Ovary (tissue), 3 donors: Measurements from ENCODE around the gene UGT1A10.

ENCODE experiments used
- POLR2A ChIP-seq: fragments of 450-650 bp; IDR thresholded peaks from one replicate; pipeline ENCODE4 v1.6.1; 2017; ENCODE audit warnings: antibody characterized with exemption, mild to moderate bottlenecking, moderate library complexity
- TF ChIP-seq, protein P1 (sequence below), 3 donors: fragments of 450-650 bp in 2 of 3; fragments of 200-600 bp in 1 of 3; IDR thresholded peaks; one replicate each; pipeline versions ENCODE4 v1.5.1 to v1.8.0; 2016 to 2022; ENCODE audit warnings: antibody characterized with exemption in 3 of 3, mild to moderate bottlenecking in 1 of 3
- donor health status: DM: no; HTN: no; CAD: no.

DNA sequence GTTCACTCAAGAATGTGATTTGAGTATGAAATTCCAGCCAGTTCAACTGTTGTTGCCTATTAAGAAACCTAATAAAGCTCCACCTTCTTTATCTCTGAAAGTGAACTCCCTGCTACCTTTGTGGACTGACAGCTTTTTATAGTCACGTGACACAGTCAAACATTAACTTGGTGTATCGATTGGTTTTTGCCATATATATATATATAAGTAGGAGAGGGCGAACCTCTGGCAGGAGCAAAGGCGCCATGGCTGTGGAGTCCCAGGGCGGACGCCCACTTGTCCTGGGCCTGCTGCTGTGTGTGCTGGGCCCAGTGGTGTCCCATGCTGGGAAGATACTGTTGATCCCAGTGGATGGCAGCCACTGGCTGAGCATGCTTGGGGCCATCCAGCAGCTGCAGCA, 123.8 kb downstream of the UGT1A10 start, which contains the start of gene UGT1A1:
- TF ChIP-seq POLR2A: no peak
- TF ChIP-seq, protein P1, sequence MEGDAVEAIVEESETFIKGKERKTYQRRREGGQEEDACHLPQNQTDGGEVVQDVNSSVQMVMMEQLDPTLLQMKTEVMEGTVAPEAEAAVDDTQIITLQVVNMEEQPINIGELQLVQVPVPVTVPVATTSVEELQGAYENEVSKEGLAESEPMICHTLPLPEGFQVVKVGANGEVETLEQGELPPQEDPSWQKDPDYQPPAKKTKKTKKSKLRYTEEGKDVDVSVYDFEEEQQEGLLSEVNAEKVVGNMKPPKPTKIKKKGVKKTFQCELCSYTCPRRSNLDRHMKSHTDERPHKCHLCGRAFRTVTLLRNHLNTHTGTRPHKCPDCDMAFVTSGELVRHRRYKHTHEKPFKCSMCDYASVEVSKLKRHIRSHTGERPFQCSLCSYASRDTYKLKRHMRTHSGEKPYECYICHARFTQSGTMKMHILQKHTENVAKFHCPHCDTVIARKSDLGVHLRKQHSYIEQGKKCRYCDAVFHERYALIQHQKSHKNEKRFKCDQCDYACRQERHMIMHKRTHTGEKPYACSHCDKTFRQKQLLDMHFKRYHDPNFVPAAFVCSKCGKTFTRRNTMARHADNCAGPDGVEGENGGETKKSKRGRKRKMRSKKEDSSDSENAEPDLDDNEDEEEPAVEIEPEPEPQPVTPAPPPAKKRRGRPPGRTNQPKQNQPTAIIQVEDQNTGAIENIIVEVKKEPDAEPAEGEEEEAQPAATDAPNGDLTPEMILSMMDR (IDR thresholded peaks at IDR 0.05): no peak
